Heart left ventricle (tissue), 16 donors: ENCODE measurements around the gene NINL. TPM values are rescaled to one million over a fixed set of nuclear protein-coding genes. Genes with fewer than 3 reads are reported as not detected.

Source experiments
- ATAC-seq, 4 donors: fragments of 200-7000 bp; cut with Tn5 transposase; one replicate each; pipeline ENCODE4 v1.9.1; 2020 to 2022; ENCODE audit warnings: moderate library complexity in 4 of 4, mild to moderate bottlenecking in 3 of 4, moderate number of reproducible peaks in 1 of 4
- DNase-seq, 5 donors: peaks; one replicate each; pipeline ENCODE4 v3.0.0-alpha.2; 2020
- H3K27ac ChIP-seq, 12 donors: fragments of 200-600 bp; sonication (generic) in 4 of 12; one replicate each; pipeline versions ENCODE4 v1.5.0 to v1.8.0; 2016 to 2022; ENCODE audit warnings: mild to moderate bottlenecking in 2 of 12
- H3K27me3 ChIP-seq, 9 donors: fragments of 200-600 bp; sonication (generic) in 2 of 9; one replicate each; pipeline versions ENCODE4 v1.5.1 to v1.8.0; 2016 to 2022; ENCODE audit warnings: mild to moderate bottlenecking in 3 of 9
- H3K36me3 ChIP-seq, 9 donors: fragments of 200-600 bp; sonication (generic) in 2 of 9; one replicate each; pipeline versions ENCODE4 v1.5.0 to v1.8.0; 2018 to 2022; ENCODE audit warnings: mild to moderate bottlenecking in 2 of 9
- H3K4me1 ChIP-seq, 12 donors: fragments of 200-600 bp; sonication (generic) in 4 of 12; one replicate each; pipeline versions ENCODE4 v1.5.0 to v1.8.0; 2016 to 2022; ENCODE audit warnings: mild to moderate bottlenecking in 3 of 12
- H3K4me3 ChIP-seq, 12 donors: fragments of 200-600 bp; sonication (generic) in 4 of 12; one replicate each; pipeline versions ENCODE4 v1.5.0 to v1.8.0; 2017 to 2022; ENCODE audit warnings: mild to moderate bottlenecking in 9 of 12, moderate library complexity in 4 of 12
- H3K9me3 ChIP-seq, 12 donors: fragments of 200-600 bp; sonication (generic) in 4 of 12; one replicate each; pipeline versions ENCODE4 v1.5.0 to v1.8.0; 2016 to 2022; ENCODE audit warnings: mild to moderate bottlenecking in 1 of 12
- CTCF ChIP-seq, 12 donors: fragments of 200-600 bp; sonication (generic) in 4 of 12; IDR thresholded peaks; one replicate each; pipeline versions ENCODE4 v1.5.0 to v1.8.0; 2018 to 2022; ENCODE audit warnings: antibody characterized with exemption in 12 of 12, mild to moderate bottlenecking in 5 of 12
- POLR2A ChIP-seq, 2 donors: fragments of 450-650 bp; IDR thresholded peaks; one replicate each; pipeline ENCODE4 v1.6.1; 2017; ENCODE audit warnings: antibody characterized with exemption in 2 of 2, mild to moderate bottlenecking in 2 of 2, moderate library complexity in 2 of 2
- WGBS, 4 donors: extraction: QIAGEN DNeasy Blood & Tissue Kit in 2 of 4; methylation state at CpG; one replicate each; pipeline versions ENCODE4 v1.1.5 to v1.1.7; 2013 to 2018; 5-methylcytosine and 5-hydroxymethylcytosine counted together
- intact Hi-C, 10 donors: fragments of 100-400 bp; cut with DNase I; formaldehyde crosslinking; loops; one replicate each; pipeline versions ENCODE4 v1.11.1 to v1.14.2; 2022
- polyA plus RNA-seq, 2 donors: library from polyadenylated mRNA; stranded (reverse); fragments of 200-250 nt; gene quantifications; one replicate each; pipeline ENCODE4 v1.2.3, GENCODE V29; 2013
- total RNA-seq, 9 donors: library from RNA; depleted of rRNA in 2 of 9; stranded (reverse); fragments of >200 nt in 2 of 9; fragmentation: NEBNext Ultra II Directional in 3 of 9; extraction: Animal tissue kit (Norgen Biotek cat#: 25700) in 3 of 9; gene quantifications; one replicate each; pipeline versions ENCODE4 v1.1.0 to v1.2.4, GENCODE V29; 2016 to 2023
- donor health status: ischemic (EF 13 %, LVEDD 7.1; RV severe dilation, severe dysfunction).
- donor health status: healthy with polysubstance abuse.
- donor health status: DM: no; HTN: yes; CAD: no.
- donor health status: DM: no; HTN: no; CAD: no.
- donor health status: ischemic (EF 25% LVEDD 6.9; RV normal size, moderate dysfunction).
- donor health status: ischemic (EF 25% LVEDD 5.7; RV mildly dilated, moderate dysfunction).
- donor health status: healthy.
- donor health status: DM: yes; HTN: yes; CAD: no.
- donor health status: ischemic (EF 35%, LVEDD 5.7; RV mildly dilated, moderate dysfunction).
- donor health status: nonischemic (EF 11% LVEDD 7.7; RV severe dilation, severe dysfunction).
- donor health status: DM: yes; HTN: yes; CAD: no.
- donor health status: PGD.
- donor health status: ischemic (EF 29% LVEDD 5.4; RV normal size, mild dysfunction).
- donor health status: nonischemic (EF 23%, LVEDD 6.1; RV moderate dilation, normal function).

NINL gene
- total and polyA plus RNA-seq, 11 donors = 0.78 to 7.1 (median 2.9) TPM

- DNase-seq = no peak
- intact Hi-C loops = no loop called here
- Histone ChIP-seq H3K27me3 (peaks cover 0 to 17% (median 3%) of the 10 kb centered on the region in 9 donors), H3K27ac (no peak overlapping the region), H3K9me3 (no peaks in the 10 kb centered on the region), H3K36me3 (no peaks in the 10 kb centered on the region), H3K4me1 (peaks cover 0 to 3% (median 0%) of the 10 kb centered on the region in 12 donors), H3K4me3 (no peak overlapping the region)
- TF ChIP-seq CTCF (IDR thresholded peaks at IDR 0.05) (no peak), POLR2A (IDR thresholded peaks at IDR 0.05) (no peak)
- no peak for ATAC-seq
- 73 to 79% (median 78%) methylated on average over 9 to 11 of the region's 11 CpGs for WGBS, 4 donors
These were observed 6.1 kb downstream of the NINL start for GRCh38 chr20:25579081-25579770.

- peaks cover 0 to 5% (median 0%) of the 10 kb centered on the region in 9 donors for H3K27me3 ChIP-seq
- no peaks in the 10 kb centered on the region for H3K36me3 ChIP-seq
- no peak for ATAC-seq
- no peaks in the 10 kb centered on the region for H3K9me3 ChIP-seq
- H3K4me3 ChIP-seq = no peak overlapping the region
- WGBS, 4 donors = 77 to 86% (median 83%) methylated on average over 15 to 16 of the region's 16 CpGs
- DNase-seq = no peak
- H3K4me1 ChIP-seq = no peaks in the 10 kb centered on the region
- intact Hi-C loops = no loop called here
- H3K27ac ChIP-seq = no peak overlapping the region
- TF ChIP-seq POLR2A (IDR thresholded peaks at IDR 0.05) (no peak), CTCF (IDR thresholded peaks at IDR 0.05) (no peak)
These were observed 8.4 kb downstream of the NINL start for GRCh38 chr20:25576783-25577530.

- no peaks in the 10 kb centered on the region for H3K27me3 ChIP-seq
- no peaks in the 10 kb centered on the region for H3K4me1 ChIP-seq
- ATAC-seq = no peak
- no peak overlapping the region for H3K27ac ChIP-seq
- no peaks in the 10 kb centered on the region for H3K36me3 ChIP-seq
- no peak overlapping the region for H3K4me3 ChIP-seq
- no peak for DNase-seq
- no peaks in the 10 kb centered on the region for H3K9me3 ChIP-seq
- intact Hi-C loops = no loop called here
- 59 to 70% (median 65%) methylated on average over 3 of the region's 3 CpGs for WGBS, 4 donors
- TF ChIP-seq POLR2A (IDR thresholded peaks at IDR 0.05) = no peak
- no peak for TF ChIP-seq CTCF (IDR thresholded peaks at IDR 0.05)
These were observed 10.9 kb downstream of the NINL start for GRCh38 chr20:25574411-25574810.
